ENCODE measurements around the gene INHBB.

- no peak for TF ChIP-seq EZH2phosphoT487 (IDR thresholded peaks at IDR 0.05; ENCODE audit: low read depth, severe bottlenecking, unreplicated experiment)
- TF ChIP-seq CTCF (IDR thresholded peaks at IDR 0.05; ENCODE audit: poor library complexity), result no peak
- TF ChIP-seq EZH2 (IDR thresholded peaks at IDR 0.05; ENCODE audit: borderline replicate concordance), result no peak
Observed at GRCh38 chr2:120367221-120367620, 21.3 kb downstream of the INHBB start.

Measured in hepatocyte (in vitro differentiated cells).